Vagina (tissue), 2 donors: ENCODE data around the gene RNF182. TPM values are rescaled to one million over a fixed set of nuclear protein-coding genes. Genes with fewer than 3 reads are reported as not detected.
"Not testable (repeated sequence)": the region's sequence is repeated elsewhere in the genome, so short reads cannot be mapped to it uniquely, and the experiment has no call there.

Experiments
- DNase-seq, 2 donors: peaks; one replicate each; pipeline ENCODE4 v3.0.0-alpha.2; 2017; ENCODE audit errors: extremely low spot score in 2 of 2
- H3K27ac ChIP-seq: fragments of 200-600 bp; sonication (generic); one replicate; pipeline ENCODE4 v1.5.1; 2019
- H3K27me3 ChIP-seq: fragments of 200-600 bp; sonication (generic); one replicate; pipeline ENCODE4 v1.5.1; 2019
- H3K36me3 ChIP-seq, 2 donors: fragments of 200-600 bp; sonication (generic); one replicate each; pipeline ENCODE4 v1.5.1; 2017 to 2019
- H3K4me1 ChIP-seq: fragments of 200-600 bp; sonication (generic); one replicate; pipeline ENCODE4 v1.5.1; 2019
- H3K4me3 ChIP-seq, 2 donors: fragments of 200-600 bp; sonication (generic); 1 replicate in 1 of 2; 2 replicates in 1 of 2; pipeline ENCODE4 v1.5.1; 2016 to 2019
- H3K9me3 ChIP-seq: fragments of 200-600 bp; sonication (generic); one replicate; pipeline ENCODE4 v1.5.1; 2019
- CTCF ChIP-seq, 3 experiments: fragments of 450-650 bp in 2 of 3; fragments of 200-600 bp in 1 of 3; sonication (generic) in 1 of 3; IDR thresholded peaks; one replicate each; pipeline ENCODE4 v1.5.1; 2017 to 2019; ENCODE audit warnings: antibody characterized with exemption in 3 of 3, mild to moderate bottlenecking in 2 of 3, moderate library complexity in 2 of 3
- POLR2A ChIP-seq, 2 donors: fragments of 450-650 bp; IDR thresholded peaks; one replicate each; pipeline ENCODE4 v1.6.1; 2017; ENCODE audit warnings: antibody characterized with exemption in 2 of 2, mild to moderate bottlenecking in 2 of 2, moderate library complexity in 2 of 2
- POLR2AphosphoS5 ChIP-seq, 2 donors: sonication (generic); formaldehyde crosslinking; IDR thresholded peaks; one replicate each; pipeline ENCODE4 v1.9.0; 2017; ENCODE audit warnings: antibody characterized with exemption in 2 of 2, mild to moderate bottlenecking in 2 of 2, low read depth in 1 of 2; ENCODE audit not compliant: insufficient read depth in 1 of 2
- intact Hi-C: fragments of 100-400 bp; cut with DNase I; formaldehyde crosslinking; loops from one replicate; pipeline ENCODE4 v1.15.1; 2023
- total RNA-seq: library from RNA; depleted of rRNA; stranded (reverse); fragments of >200 nt; gene quantifications from one replicate; pipeline ENCODE4 v1.2.3, GENCODE V29; 2016

Gene RNF182
- 2.2 TPM for total RNA-seq

DNA sequence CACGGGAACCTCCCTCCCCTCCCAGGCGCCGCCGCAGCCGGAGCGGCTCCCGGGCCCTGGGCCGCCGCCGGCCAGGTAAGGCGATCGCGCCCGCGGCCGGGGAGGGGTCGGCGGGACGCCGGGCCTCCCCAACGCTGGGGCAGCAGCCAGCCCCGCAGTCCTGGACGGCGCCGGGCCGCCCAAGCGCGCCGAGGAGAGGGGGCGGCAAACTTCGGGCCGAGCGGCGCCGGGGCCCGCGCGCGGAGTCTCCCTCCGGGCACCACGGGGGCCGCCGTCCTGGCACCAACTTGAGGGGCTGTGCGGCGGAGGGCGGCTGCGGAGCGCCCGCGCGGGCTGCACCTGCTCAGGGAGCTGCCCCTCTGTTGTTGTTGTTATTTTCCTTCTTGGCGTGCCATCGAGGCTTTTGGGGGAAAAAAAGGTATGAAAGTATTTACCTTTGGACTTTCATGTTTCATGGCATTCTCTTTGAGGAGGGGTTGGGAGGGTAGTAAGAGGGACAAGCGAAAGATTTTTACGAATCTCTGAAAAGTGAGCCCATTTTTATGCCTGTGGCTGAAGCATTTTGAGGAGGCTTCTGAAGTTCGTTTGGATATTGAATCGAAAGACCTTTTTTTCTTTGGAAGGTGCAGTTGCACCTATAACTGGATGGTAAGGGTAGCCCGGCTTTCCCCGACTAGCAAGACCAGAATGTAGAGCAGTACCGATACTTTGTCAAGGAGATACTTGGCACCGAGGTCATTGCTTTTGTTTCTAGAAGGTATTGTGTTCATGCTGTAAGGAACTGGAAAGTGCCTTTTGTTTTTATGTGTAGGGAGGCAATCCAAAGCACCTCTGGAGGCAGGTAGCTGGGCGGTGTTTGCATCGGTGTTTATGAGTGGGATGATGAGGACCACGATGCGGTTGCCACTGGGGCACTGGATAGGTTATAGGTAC is at the start of gene RNF182:
Gene RNF182 (plus strand): TSS at position 4 of the 933 bp plus-strand sequence. CDS start 52,168 bp downstream, outside the sequence.
- Histone ChIP-seq H3K36me3 (no peaks in the 10 kb centered on the region), H3K27me3 (no peaks in the 10 kb centered on the region), H3K27ac (no peak within 1 kb of the TSS), H3K4me1 (peaks cover 16% of the 10 kb centered on the region), H3K4me3 (peak within 1 kb of the TSS; percentile 44 to 45), H3K9me3 (no peaks in the 10 kb centered on the region)
- TF ChIP-seq CTCF (IDR thresholded peaks at IDR 0.05) (no peak), POLR2AphosphoS5 (IDR thresholded peaks at IDR 0.05; ENCODE audit: insufficient read depth in 1 of 2, low read depth in 1 of 2) (no peak), POLR2A (IDR thresholded peaks at IDR 0.05) (no peak)
- no peak for DNase-seq
- intact Hi-C loops, result no loop called here

GRCh38 chr6:13877051-13877450 is 47.7 kb upstream of the RNF182 start:
- Histone ChIP-seq H3K36me3 (no peaks in the 10 kb centered on the region), H3K9me3 (no peaks in the 10 kb centered on the region), H3K27me3 (no peaks in the 10 kb centered on the region), H3K27ac (no peak overlapping the region), H3K4me3 (no peak overlapping the region), H3K4me1 (peaks cover 14% of the 10 kb centered on the region)
- intact Hi-C loops, result no loop called here
- no peak for TF ChIP-seq POLR2A (IDR thresholded peaks at IDR 0.05)
- TF ChIP-seq POLR2AphosphoS5 (IDR thresholded peaks at IDR 0.05; ENCODE audit: insufficient read depth in 1 of 2, low read depth in 1 of 2), result no peak
- no peak for TF ChIP-seq CTCF (IDR thresholded peaks at IDR 0.05)
- DNase-seq, result peak in 1 of 2 donors; percentile 10

DNA sequence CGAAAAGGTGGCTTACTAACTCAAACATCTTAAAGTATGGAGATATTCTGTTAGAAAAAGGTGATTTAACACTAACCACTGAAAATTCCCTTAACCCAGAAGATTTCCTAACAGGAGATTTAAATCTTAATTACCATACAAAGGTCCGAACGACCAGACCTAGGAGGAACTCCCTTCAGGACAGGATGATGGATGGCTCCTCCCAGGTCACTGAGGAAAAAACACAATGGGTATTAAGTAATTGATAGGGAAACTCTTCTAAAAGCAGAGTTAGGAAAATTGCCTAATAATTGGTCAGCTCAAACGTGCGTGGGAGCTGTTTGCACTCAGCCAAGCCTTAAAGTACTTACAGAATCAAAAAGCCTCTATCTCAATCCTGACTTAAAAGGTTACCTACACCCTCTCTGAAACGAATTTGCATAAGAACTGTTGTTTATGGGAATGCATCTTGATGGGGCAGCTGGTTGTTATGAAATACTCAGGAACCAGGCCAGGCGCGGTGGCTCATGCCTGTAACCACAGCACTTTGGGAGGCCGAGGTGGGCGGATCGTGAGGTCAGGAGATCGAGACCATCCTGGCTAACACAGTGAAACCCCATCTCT is 44.6 kb upstream of the RNF182 start:
- H3K27me3 ChIP-seq, intact Hi-C loops, H3K36me3 ChIP-seq, H3K4me1 ChIP-seq, H3K4me3 ChIP-seq, DNase-seq, H3K27ac ChIP-seq, H3K9me3 ChIP-seq: not testable (repeated sequence)

DNA sequence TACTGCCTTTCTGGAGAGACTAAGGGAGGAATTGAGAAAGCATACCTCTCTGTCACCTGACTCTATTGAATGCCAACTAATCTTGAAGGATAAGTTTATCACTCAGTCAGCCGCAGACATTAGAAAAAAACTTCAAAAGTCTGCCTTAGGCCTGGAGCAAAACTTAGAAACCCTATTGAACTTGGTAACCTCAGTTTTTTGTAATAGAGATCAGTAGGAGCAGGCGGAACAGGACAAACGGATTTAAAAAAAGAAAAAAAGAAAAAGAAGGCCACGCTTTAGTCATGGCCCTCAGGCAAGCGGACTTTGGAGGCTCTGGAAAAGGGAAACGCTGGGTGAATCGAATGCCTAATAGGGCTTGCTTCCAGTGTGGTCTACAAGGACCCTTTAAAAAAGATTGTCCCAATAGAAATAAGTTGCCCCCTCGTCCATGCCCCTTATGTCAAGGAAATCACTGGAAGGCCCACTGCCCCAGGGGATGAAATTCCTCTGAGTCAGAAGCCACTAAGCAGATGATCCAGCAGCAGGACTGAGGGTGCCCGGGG is 43.1 kb upstream of the RNF182 start:
- H3K4me1 ChIP-seq, result no peaks in the 10 kb centered on the region
- no peaks in the 10 kb centered on the region for H3K27me3 ChIP-seq
- no peaks in the 10 kb centered on the region for H3K9me3 ChIP-seq
- H3K4me3 ChIP-seq, result no peak overlapping the region
- no peak for TF ChIP-seq POLR2A (IDR thresholded peaks at IDR 0.05)
- TF ChIP-seq CTCF (IDR thresholded peaks at IDR 0.05), result no peak
- no peak for TF ChIP-seq POLR2AphosphoS5 (IDR thresholded peaks at IDR 0.05; ENCODE audit: insufficient read depth in 1 of 2, low read depth in 1 of 2)
- intact Hi-C loops, result no loop called here
- no peak overlapping the region for H3K27ac ChIP-seq
- no peaks in the 10 kb centered on the region for H3K36me3 ChIP-seq
- DNase-seq, result no peak

- no peak overlapping the region for H3K27ac ChIP-seq
- H3K4me1 ChIP-seq, result no peaks in the 10 kb centered on the region
- H3K4me3 ChIP-seq, result no peak overlapping the region
- no peaks in the 10 kb centered on the region for H3K36me3 ChIP-seq
- intact Hi-C loops, result no loop called here
- no peaks in the 10 kb centered on the region for H3K27me3 ChIP-seq
- no peak for TF ChIP-seq CTCF (IDR thresholded peaks at IDR 0.05)
- no peak for TF ChIP-seq POLR2A (IDR thresholded peaks at IDR 0.05)
- no peak for TF ChIP-seq POLR2AphosphoS5 (IDR thresholded peaks at IDR 0.05; ENCODE audit: insufficient read depth in 1 of 2, low read depth in 1 of 2)
- no peaks in the 10 kb centered on the region for H3K9me3 ChIP-seq
- no peak for DNase-seq
Measured at GRCh38 chr6:13883966-13884365, 40.8 kb upstream of the RNF182 start.
